ENCODE data around the gene TRMT13.

DNA sequence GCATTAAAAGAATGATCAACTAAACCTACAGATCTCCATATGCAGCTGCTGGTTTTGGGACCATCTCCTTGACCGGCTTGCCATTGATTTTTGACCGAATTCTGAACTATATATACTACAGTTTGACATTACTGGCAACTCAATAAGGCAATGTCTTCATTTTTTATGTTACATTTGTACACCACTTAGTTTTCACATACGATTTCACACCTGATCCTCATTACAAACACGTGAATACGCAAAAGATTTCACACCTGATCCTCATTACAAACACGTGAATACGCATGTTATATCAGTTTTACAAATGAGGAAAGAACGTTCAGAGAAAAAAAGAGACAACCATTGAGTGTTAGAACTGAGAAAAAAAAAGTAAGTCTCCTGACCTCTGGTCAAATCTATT lies 1.3 kb upstream of the TRMT13 start:
- TF ChIP-seq, protein P1, sequence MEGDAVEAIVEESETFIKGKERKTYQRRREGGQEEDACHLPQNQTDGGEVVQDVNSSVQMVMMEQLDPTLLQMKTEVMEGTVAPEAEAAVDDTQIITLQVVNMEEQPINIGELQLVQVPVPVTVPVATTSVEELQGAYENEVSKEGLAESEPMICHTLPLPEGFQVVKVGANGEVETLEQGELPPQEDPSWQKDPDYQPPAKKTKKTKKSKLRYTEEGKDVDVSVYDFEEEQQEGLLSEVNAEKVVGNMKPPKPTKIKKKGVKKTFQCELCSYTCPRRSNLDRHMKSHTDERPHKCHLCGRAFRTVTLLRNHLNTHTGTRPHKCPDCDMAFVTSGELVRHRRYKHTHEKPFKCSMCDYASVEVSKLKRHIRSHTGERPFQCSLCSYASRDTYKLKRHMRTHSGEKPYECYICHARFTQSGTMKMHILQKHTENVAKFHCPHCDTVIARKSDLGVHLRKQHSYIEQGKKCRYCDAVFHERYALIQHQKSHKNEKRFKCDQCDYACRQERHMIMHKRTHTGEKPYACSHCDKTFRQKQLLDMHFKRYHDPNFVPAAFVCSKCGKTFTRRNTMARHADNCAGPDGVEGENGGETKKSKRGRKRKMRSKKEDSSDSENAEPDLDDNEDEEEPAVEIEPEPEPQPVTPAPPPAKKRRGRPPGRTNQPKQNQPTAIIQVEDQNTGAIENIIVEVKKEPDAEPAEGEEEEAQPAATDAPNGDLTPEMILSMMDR (IDR thresholded peaks at IDR 0.05): no peak
- TF ChIP-seq POLR2A (IDR thresholded peaks at IDR 0.05): no peak

Measured in uterus (tissue), 2 donors.